Activated CD8-positive, alpha-beta T cell treated with anti-CD3 and anti-CD28 coated beads for 36 hours (primary cell): Measurements from ENCODE around the gene PROCR. TPM values are rescaled to one million over a fixed set of nuclear protein-coding genes. Genes with fewer than 3 reads are reported as not detected.

ENCODE experiments used
- ATAC-seq: fragments of 200-7000 bp; cut with Tn5 transposase; one replicate; pipeline ENCODE4 v1.10.0; 2021; ENCODE audit warnings: mild to moderate bottlenecking, moderate library complexity
- CTCF ChIA-PET: fragments of 350-600 bp; sonication (Branson Sonifier 250); formaldehyde crosslinking; loops from one replicate; lab custom pipeline; 2021; ENCODE audit warnings: antibody characterized with exemption; lab: Charles Lee
- POLR2A ChIA-PET: fragments of 350-600 bp; sonication (Branson Sonifier 250); formaldehyde crosslinking; loops from one replicate; lab custom pipeline; 2021; ENCODE audit warnings: antibody characterized with exemption; lab: Charles Lee
- DNase-seq: peaks from one replicate; pipeline ENCODE4 v3.0.0-alpha.2; 2020
- H3K27ac Mint-ChIP-seq: one replicate; pipeline ENCODE4 v1.8.0; 2021; ENCODE audit warnings: mild to moderate bottlenecking, mixed read lengths
- H3K27me3 Mint-ChIP-seq: one replicate; pipeline ENCODE4 v1.8.0; 2021; ENCODE audit warnings: mixed read lengths
- H3K36me3 Mint-ChIP-seq: one replicate; pipeline ENCODE4 v1.8.0; 2021; ENCODE audit warnings: low read depth, mixed read lengths
- H3K4me1 Mint-ChIP-seq: one replicate; pipeline ENCODE4 v1.8.0; 2021; ENCODE audit warnings: low read depth, mixed read lengths
- H3K4me3 Mint-ChIP-seq: one replicate; pipeline ENCODE4 v1.8.0; 2021; ENCODE audit warnings: mild to moderate bottlenecking, moderate library complexity, mixed read lengths
- H3K9me3 Mint-ChIP-seq: one replicate; pipeline ENCODE4 v1.8.0; 2021; ENCODE audit warnings: mixed read lengths
- intact Hi-C: fragments of 100-400 bp; cut with micrococcal nuclease; formaldehyde crosslinking; loops from one replicate; pipeline ENCODE4 v1.10.0; 2022
- total RNA-seq, 2 experiments: library from RNA; stranded (reverse); gene quantifications; one replicate each; pipeline ENCODE4 v1.2.3, GENCODE V29; 2021
- TF ChIP-seq, protein P1 (sequence below): fragments of 200-600 bp; IDR thresholded peaks from one replicate; pipeline ENCODE4 v1.8.0; 2022; ENCODE audit warnings: antibody characterized with exemption, mild to moderate bottlenecking

The PROCR gene
- total RNA-seq, 2 experiments from 2014 or later: 2.3 to 3.0 TPM

DNA sequence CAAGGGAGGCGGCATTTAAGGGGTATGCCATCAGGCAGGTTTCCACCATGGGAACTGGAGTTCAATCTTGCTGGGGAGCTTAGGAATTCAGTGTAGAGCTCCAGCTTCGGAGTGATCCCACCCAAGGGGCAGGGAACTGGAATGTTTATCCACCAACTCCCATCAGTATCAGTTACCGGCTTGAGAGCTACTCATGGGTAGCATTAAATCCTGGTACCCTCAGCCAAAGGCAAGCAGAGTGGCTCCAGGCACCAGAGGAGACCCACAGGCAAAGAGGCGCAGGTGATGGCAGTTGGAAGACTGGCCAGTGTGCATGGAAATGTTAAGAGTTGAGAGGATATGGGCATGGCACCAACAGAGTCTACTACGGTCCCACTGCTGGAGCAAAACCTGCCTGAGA, 38.8 kb upstream of the PROCR start:
- POLR2A ChIA-PET: interaction anchor here (0.9 kb wide), 1 partner anchor 14 kb away, joined by 4 read pairs; the partner anchor contains the start of gene EDEM2
- DNase-seq (no peak), ATAC-seq (no peak)
- peaks cover 13% of the 10 kb centered on the region for H3K36me3 Mint-ChIP-seq
- H3K27ac Mint-ChIP-seq: peak overlapping the region; percentile 53
- H3K27me3 Mint-ChIP-seq: no peaks in the 10 kb centered on the region
- CTCF ChIA-PET: interaction anchor here (1.2 kb wide), 1 partner anchor 37 kb away, joined by 3 read pairs; no protein-coding TSS in a partner anchor
- TF ChIP-seq, protein P1, sequence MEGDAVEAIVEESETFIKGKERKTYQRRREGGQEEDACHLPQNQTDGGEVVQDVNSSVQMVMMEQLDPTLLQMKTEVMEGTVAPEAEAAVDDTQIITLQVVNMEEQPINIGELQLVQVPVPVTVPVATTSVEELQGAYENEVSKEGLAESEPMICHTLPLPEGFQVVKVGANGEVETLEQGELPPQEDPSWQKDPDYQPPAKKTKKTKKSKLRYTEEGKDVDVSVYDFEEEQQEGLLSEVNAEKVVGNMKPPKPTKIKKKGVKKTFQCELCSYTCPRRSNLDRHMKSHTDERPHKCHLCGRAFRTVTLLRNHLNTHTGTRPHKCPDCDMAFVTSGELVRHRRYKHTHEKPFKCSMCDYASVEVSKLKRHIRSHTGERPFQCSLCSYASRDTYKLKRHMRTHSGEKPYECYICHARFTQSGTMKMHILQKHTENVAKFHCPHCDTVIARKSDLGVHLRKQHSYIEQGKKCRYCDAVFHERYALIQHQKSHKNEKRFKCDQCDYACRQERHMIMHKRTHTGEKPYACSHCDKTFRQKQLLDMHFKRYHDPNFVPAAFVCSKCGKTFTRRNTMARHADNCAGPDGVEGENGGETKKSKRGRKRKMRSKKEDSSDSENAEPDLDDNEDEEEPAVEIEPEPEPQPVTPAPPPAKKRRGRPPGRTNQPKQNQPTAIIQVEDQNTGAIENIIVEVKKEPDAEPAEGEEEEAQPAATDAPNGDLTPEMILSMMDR: no peak
- H3K9me3 Mint-ChIP-seq: no peaks in the 10 kb centered on the region
- no peaks in the 10 kb centered on the region for H3K4me1 Mint-ChIP-seq
- no peak overlapping the region for H3K4me3 Mint-ChIP-seq
- intact Hi-C loops: no loop called here

DNA sequence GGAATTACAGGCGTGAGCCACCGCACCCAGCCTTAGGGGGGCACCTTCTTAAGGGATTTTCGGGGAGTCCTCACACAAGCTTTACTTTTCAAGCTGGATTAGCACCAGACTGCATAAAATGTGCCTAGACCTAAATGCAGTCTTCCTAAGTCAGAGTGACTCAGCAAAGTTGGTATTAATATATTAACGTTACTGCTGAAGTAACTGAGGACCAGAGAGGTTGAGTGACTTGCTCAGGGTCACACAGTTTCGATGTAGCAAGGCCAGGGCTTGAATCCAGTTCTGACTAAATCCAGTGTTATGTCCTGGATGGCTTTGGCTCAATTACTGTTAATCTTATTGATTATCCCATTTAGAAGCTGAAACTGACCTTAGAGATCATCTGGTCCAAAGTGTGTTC, 38.1 kb upstream of the PROCR start:
- DNase-seq (no peak), ATAC-seq (no peak)
- POLR2A ChIA-PET: no interaction called here
- Mint-ChIP-seq H3K27ac (peak overlapping the region; percentile 46), H3K9me3 (no peaks in the 10 kb centered on the region), H3K4me1 (no peaks in the 10 kb centered on the region), H3K4me3 (no peak overlapping the region), H3K27me3 (no peaks in the 10 kb centered on the region), H3K36me3 (peaks cover 13% of the 10 kb centered on the region)
- TF ChIP-seq, protein P1: no peak
- CTCF ChIA-PET: no interaction called here
- intact Hi-C loops: no loop called here

DNA sequence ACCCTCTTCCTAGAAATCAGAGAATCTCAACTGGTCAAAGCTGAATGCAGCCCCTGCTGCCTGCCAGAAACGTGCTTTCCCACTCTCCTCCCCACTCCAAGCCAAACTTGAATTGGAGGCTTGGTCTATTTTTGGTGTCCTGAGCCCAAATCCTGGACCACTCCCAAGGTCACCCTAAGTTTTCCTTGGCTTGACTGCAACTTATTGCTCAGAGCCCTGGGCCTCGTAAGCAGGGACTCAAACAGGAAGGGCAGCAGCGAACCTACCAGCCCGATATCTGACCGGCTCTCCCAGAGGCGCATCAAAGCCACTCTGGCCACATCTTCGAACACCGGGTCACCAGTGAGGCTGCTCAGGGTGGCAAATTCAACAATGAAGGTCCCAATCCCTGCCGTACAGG, 37.4 kb upstream of the PROCR start:
- ATAC-seq (no peak), DNase-seq (no peak)
- intact Hi-C loops: no loop called here
- ChIA-PET POLR2A (interaction anchor here (0.7 kb wide), 1 partner anchor 313 kb away, joined by 3 read pairs; no protein-coding TSS in a partner anchor), CTCF (no interaction called here)
- no peaks in the 10 kb centered on the region for H3K27me3 Mint-ChIP-seq
- H3K4me3 Mint-ChIP-seq: no peak overlapping the region
- TF ChIP-seq, protein P1: no peak
- H3K36me3 Mint-ChIP-seq: peaks cover 15% of the 10 kb centered on the region
- H3K9me3 Mint-ChIP-seq: no peaks in the 10 kb centered on the region
- no peaks in the 10 kb centered on the region for H3K4me1 Mint-ChIP-seq
- H3K27ac Mint-ChIP-seq: no peak overlapping the region

DNA sequence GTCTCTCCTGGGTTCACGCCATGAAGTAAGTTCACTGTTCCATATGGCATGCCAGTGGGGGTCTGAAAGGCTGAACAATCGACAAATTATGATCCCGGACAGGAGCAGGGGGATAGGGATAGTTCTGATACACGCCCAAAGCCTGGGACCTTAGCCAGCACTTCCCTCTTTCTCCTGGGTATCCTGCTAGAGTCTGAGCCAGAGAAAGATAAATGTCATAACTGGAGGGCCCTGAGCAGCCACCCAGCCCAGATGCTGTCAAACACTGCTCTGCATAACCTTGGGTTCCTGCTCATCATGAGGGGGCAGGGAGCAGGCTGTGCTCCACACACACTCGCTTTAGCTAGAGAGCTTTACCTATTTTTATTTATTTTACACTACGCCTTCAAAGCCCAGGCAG, 37.0 kb upstream of the PROCR start:
- H3K27ac Mint-ChIP-seq: no peak overlapping the region
- TF ChIP-seq, protein P1: no peak
- H3K4me1 Mint-ChIP-seq: no peaks in the 10 kb centered on the region
- no peak for ATAC-seq
- intact Hi-C loops: no loop called here
- H3K36me3 Mint-ChIP-seq: peaks cover 15% of the 10 kb centered on the region
- CTCF ChIA-PET: no interaction called here
- no peak for DNase-seq
- H3K4me3 Mint-ChIP-seq: no peak overlapping the region
- H3K9me3 Mint-ChIP-seq: no peaks in the 10 kb centered on the region
- POLR2A ChIA-PET: interaction anchor here (0.7 kb wide), 1 partner anchor 313 kb away, joined by 3 read pairs; no protein-coding TSS in a partner anchor
- H3K27me3 Mint-ChIP-seq: no peaks in the 10 kb centered on the region

DNA sequence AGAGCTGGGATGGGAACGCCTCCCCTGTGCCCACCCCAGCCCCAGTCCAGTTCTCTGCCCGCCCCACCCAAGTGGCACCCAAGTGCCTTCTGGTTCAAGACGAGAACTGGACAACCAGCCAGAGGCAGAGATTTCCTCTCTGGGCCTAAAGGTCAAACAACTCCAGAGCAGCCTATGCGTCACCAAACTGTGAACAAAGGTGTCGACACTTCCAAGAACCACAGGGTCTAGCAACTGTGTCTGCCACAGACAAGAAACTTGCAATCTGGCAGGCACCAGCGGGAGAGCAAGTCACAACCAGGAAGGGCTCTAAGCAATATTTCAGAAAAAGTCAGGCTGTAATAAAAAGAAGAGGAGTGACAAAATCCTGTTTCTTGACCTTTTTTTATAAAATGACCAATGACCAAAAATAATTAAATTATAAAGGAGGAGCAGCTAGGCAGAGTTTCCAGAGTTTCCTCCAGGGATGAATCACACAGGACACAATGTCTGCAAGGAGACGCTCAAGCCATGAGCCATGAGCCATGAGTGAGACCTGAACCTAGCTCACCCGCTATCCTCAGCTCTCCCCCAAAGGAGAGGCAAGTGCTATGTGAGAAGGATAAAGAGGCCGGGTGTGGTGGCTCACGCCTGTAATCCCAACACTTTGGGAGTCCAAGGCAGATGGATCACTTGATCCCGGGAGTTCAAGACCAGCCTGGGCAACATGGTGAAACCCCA, 35.8 kb upstream of the PROCR start:
- CTCF ChIA-PET: no interaction called here
- Mint-ChIP-seq H3K27ac (no peak overlapping the region), H3K4me1 (peaks cover 2% of the 10 kb centered on the region), H3K4me3 (no peak overlapping the region), H3K36me3 (peaks cover 18% of the 10 kb centered on the region), H3K27me3 (no peaks in the 10 kb centered on the region), H3K9me3 (no peaks in the 10 kb centered on the region)
- ATAC-seq: no peak
- DNase-seq: no peak
- POLR2A ChIA-PET: no interaction called here
- TF ChIP-seq, protein P1: no peak
- intact Hi-C loops: no loop called here
